Astrocyte (in vitro differentiated cells and primary cell): ENCODE measurements around the gene AMER3. TPM values are rescaled to one million over a fixed set of nuclear protein-coding genes. Genes with fewer than 3 reads are reported as not detected.

Experiments used
- DNase-seq: peaks from one replicate; pipeline ENCODE4 v3.0.0-alpha.2; 2010; ENCODE audit warnings: low read depth
- FAIRE-seq: peaks from 2 replicates; lab custom pipeline; 2011; peaks lifted over from hg19 to GRCh38; lab: Jason Lieb, UNC
- H2AFZ ChIP-seq: 2 replicates; pipeline ENCODE4 v1.6.0; 2012; ENCODE audit warnings: low read depth, low read length, inconsistent platforms
- H3K27ac ChIP-seq: 2 replicates; pipeline ENCODE4 v1.5.1; 2011; ENCODE audit warnings: low read depth, low read length, inconsistent platforms
- H3K27me3 ChIP-seq: 2 replicates; pipeline ENCODE4 v1.6.0; 2011; ENCODE audit warnings: low read length, inconsistent platforms; ENCODE audit not compliant: insufficient read depth
- H3K36me3 ChIP-seq: 2 replicates; pipeline ENCODE4 v1.5.1; 2011; ENCODE audit warnings: low read length, inconsistent platforms; ENCODE audit not compliant: insufficient read depth
- H3K4me1 ChIP-seq: 2 replicates; pipeline ENCODE4 v1.5.1; 2011; ENCODE audit warnings: low read length, inconsistent platforms; ENCODE audit not compliant: insufficient read depth
- H3K4me2 ChIP-seq: 2 replicates; pipeline ENCODE4 v1.6.0; 2012; ENCODE audit warnings: low read length, inconsistent platforms
- H3K4me3 ChIP-seq: 2 replicates; pipeline ENCODE4 v1.5.1; 2011; ENCODE audit warnings: low read depth, mild to moderate bottlenecking, low read length, inconsistent platforms; ENCODE audit not compliant: insufficient read depth
- H3K79me2 ChIP-seq: 2 replicates; pipeline ENCODE4 v1.6.0; 2012; ENCODE audit warnings: mild to moderate bottlenecking, low read length, inconsistent platforms; ENCODE audit not compliant: insufficient read depth
- H3K9ac ChIP-seq: 2 replicates; pipeline ENCODE4 v1.6.0; 2012; ENCODE audit warnings: mild to moderate bottlenecking, low read length, inconsistent platforms
- H3K9me3 ChIP-seq: 2 replicates; pipeline ENCODE4 v1.5.1; 2012; ENCODE audit warnings: low read depth, mild to moderate bottlenecking, low read length, inconsistent platforms; ENCODE audit not compliant: insufficient read depth
- H4K20me1 ChIP-seq: 2 replicates; pipeline ENCODE4 v1.6.0; 2012; ENCODE audit warnings: low read length, inconsistent platforms; ENCODE audit not compliant: insufficient read depth
- H3K27ac Mint-ChIP-seq: one replicate; pipeline ENCODE4 v1.8.0; 2021; ENCODE audit warnings: mild to moderate bottlenecking, mixed read lengths; ENCODE audit not compliant: unreplicated experiment
- H3K27me3 Mint-ChIP-seq: one replicate; pipeline ENCODE4 v1.8.0; 2021; ENCODE audit warnings: low read depth, mixed read lengths; ENCODE audit not compliant: unreplicated experiment
- H3K36me3 Mint-ChIP-seq: one replicate; pipeline ENCODE4 v1.8.0; 2021; ENCODE audit warnings: low read depth, mixed read lengths; ENCODE audit not compliant: unreplicated experiment
- H3K4me1 Mint-ChIP-seq: one replicate; pipeline ENCODE4 v1.8.0; 2021; ENCODE audit warnings: low read depth, mixed read lengths; ENCODE audit not compliant: unreplicated experiment
- H3K4me3 Mint-ChIP-seq: one replicate; pipeline ENCODE4 v1.8.0; 2021; ENCODE audit warnings: mild to moderate bottlenecking, moderate library complexity, mixed read lengths; ENCODE audit not compliant: unreplicated experiment
- H3K9me3 Mint-ChIP-seq: one replicate; pipeline ENCODE4 v1.8.0; 2021; ENCODE audit warnings: mild to moderate bottlenecking, mixed read lengths; ENCODE audit not compliant: unreplicated experiment
- CTCF ChIP-seq: IDR thresholded peaks from 2 replicates; pipeline ENCODE4 v1.5.1; 2011; ENCODE audit warnings: low read depth, mild to moderate bottlenecking, inconsistent platforms, low read length, moderate library complexity; ENCODE audit not compliant: insufficient read depth
- EZH2 ChIP-seq: IDR thresholded peaks from 2 replicates; pipeline ENCODE4 v1.6.1; 2012; ENCODE audit warnings: mild to moderate bottlenecking, low read length, inconsistent platforms; ENCODE audit not compliant: insufficient read depth
- total RNA-seq: library from RNA; stranded (reverse); gene quantifications from 2 replicates; pipeline ENCODE4 v1.2.1, GENCODE V29; 2021

Gene AMER3
- total RNA-seq, 1 donor from 2014 or later: not detected

- no peak overlapping the region for H3K4me3 ChIP-seq
- Mint-ChIP-seq H3K4me1 (no peaks in the 10 kb centered on the region), H3K27me3 (peaks cover 3% of the 10 kb centered on the region), H3K9me3 (peaks cover 4% of the 10 kb centered on the region), H3K36me3 (no peaks in the 10 kb centered on the region), H3K4me3 (no peak overlapping the region), H3K27ac (no peak overlapping the region)
- peaks cover 2% of the 10 kb centered on the region for H3K9me3 ChIP-seq
- H2AFZ ChIP-seq: no peak overlapping the region
- TF ChIP-seq EZH2: no peak
- no peak for TF ChIP-seq CTCF
- no peak overlapping the region for H3K9ac ChIP-seq
- FAIRE-seq (no peak), DNase-seq (no peak)
- no peaks in the 10 kb centered on the region for H3K4me1 ChIP-seq
- no peaks in the 10 kb centered on the region for H3K36me3 ChIP-seq
- H3K79me2 ChIP-seq: no peaks in the 10 kb centered on the region
- no peaks in the 10 kb centered on the region for H3K27me3 ChIP-seq
- no peaks in the 10 kb centered on the region for H4K20me1 ChIP-seq
- H3K4me2 ChIP-seq: no peak overlapping the region
- no peak overlapping the region for H3K27ac ChIP-seq
These were observed 34.8 kb upstream of the AMER3 start for GRCh38 chr2:130720528-130720927.

- no peak overlapping the region for H3K27ac Mint-ChIP-seq
- FAIRE-seq (no peak), DNase-seq (no peak)
- TF ChIP-seq EZH2 (no peak), CTCF (no peak)
- Histone ChIP-seq H3K79me2 (no peaks in the 10 kb centered on the region), H3K27me3 (no peaks in the 10 kb centered on the region), H3K36me3 (no peaks in the 10 kb centered on the region), H3K4me3 (no peak overlapping the region), H3K9me3 (peaks cover 2% of the 10 kb centered on the region), H3K4me2 (no peak overlapping the region), H3K4me1 (peaks cover 6% of the 10 kb centered on the region), H3K9ac (no peak overlapping the region), H4K20me1 (no peaks in the 10 kb centered on the region), H3K27ac (no peak overlapping the region), H2AFZ (no peak overlapping the region)
- peaks cover 7% of the 10 kb centered on the region for H3K27me3 Mint-ChIP-seq
- peaks cover 4% of the 10 kb centered on the region for H3K9me3 Mint-ChIP-seq
- no peaks in the 10 kb centered on the region for H3K36me3 Mint-ChIP-seq
- H3K4me3 Mint-ChIP-seq: no peak overlapping the region
- H3K4me1 Mint-ChIP-seq: no peaks in the 10 kb centered on the region
These were observed 30.9 kb upstream of the AMER3 start for GRCh38 chr2:130724455-130724854.

GRCh38 chr2:130726614-130727180 is 28.6 kb upstream of the AMER3 start:
- Histone ChIP-seq H3K36me3 (no peaks in the 10 kb centered on the region), H3K79me2 (no peaks in the 10 kb centered on the region), H3K4me3 (peak overlapping the region; percentile 76), H3K27ac (no peak overlapping the region), H3K27me3 (no peaks in the 10 kb centered on the region), H3K9me3 (peaks cover 2% of the 10 kb centered on the region), H3K9ac (peak overlapping the region; percentile 71), H3K4me2 (peak overlapping the region; percentile 89), H3K4me1 (peaks cover 6% of the 10 kb centered on the region), H4K20me1 (no peaks in the 10 kb centered on the region), H2AFZ (peak overlapping the region; percentile 85)
- Mint-ChIP-seq H3K4me3 (peak overlapping the region; percentile 82), H3K9me3 (peaks cover 4% of the 10 kb centered on the region), H3K27me3 (peaks cover 10% of the 10 kb centered on the region), H3K27ac (peak overlapping the region; percentile 36), H3K36me3 (no peaks in the 10 kb centered on the region), H3K4me1 (no peaks in the 10 kb centered on the region)
- no peak for DNase-seq
- no peak for FAIRE-seq
- no peak for TF ChIP-seq CTCF
- TF ChIP-seq EZH2: no peak
